Measurements from ENCODE around the gene SLC2A1.
"Not testable (repeated sequence)": the region's sequence is repeated elsewhere in the genome, so short reads cannot be mapped to it uniquely, and the experiment has no call there.

The SLC2A1 gene

GRCh38 chr1:42927920-42928505, 30.7 kb downstream of the SLC2A1 start:
- no peak for DNase-seq

GRCh38 chr1:42927274-42927841, 31.3 kb downstream of the SLC2A1 start:
- no peak for DNase-seq

GRCh38 chr1:42926879-42927242, 31.8 kb downstream of the SLC2A1 start:
- no peak for DNase-seq

- DNase-seq: no peak
Measured at GRCh38 chr1:42926235-42926878, 32.3 kb downstream of the SLC2A1 start.

- DNase-seq: no peak
Measured at GRCh38 chr1:42924851-42925760, 33.6 kb downstream of the SLC2A1 start.

GRCh38 chr1:42924082-42924850, 34.4 kb downstream of the SLC2A1 start:
- DNase-seq: peak; percentile 92

- no peak for DNase-seq
Measured at GRCh38 chr1:42923367-42924081, 35.1 kb downstream of the SLC2A1 start.

- DNase-seq: peak; percentile 83
Measured at GRCh38 chr1:42922687-42923366, 35.8 kb downstream of the SLC2A1 start.

- DNase-seq: no peak
Measured at GRCh38 chr1:42921769-42922168, 36.9 kb downstream of the SLC2A1 start.

GRCh38 chr1:42919651-42920050, 39.0 kb downstream of the SLC2A1 start:
- DNase-seq: not testable (repeated sequence)

GRCh38 chr1:42917241-42917495, 41.5 kb downstream of the SLC2A1 start:
- DNase-seq: no peak

- DNase-seq: no peak
Measured at GRCh38 chr1:42915456-42915855, 43.2 kb downstream of the SLC2A1 start.

GRCh38 chr1:42914092-42914627, 44.5 kb downstream of the SLC2A1 start:
- no peak for DNase-seq

- peak; percentile 85 for DNase-seq
Measured at GRCh38 chr1:42913426-42914091, 45.1 kb downstream of the SLC2A1 start.

- no peak for DNase-seq
Measured at GRCh38 chr1:42910985-42911384, 47.7 kb downstream of the SLC2A1 start.

- DNase-seq: no peak
Measured at GRCh38 chr1:42908046-42908445, 50.6 kb downstream of the SLC2A1 start.

- no peak for DNase-seq
Measured at GRCh38 chr1:42904434-42904833, 54.2 kb downstream of the SLC2A1 start.

- DNase-seq: not testable (repeated sequence)
Measured at GRCh38 chr1:42899960-42900359, 58.7 kb downstream of the SLC2A1 start.

- DNase-seq: no peak
Measured at GRCh38 chr1:42891465-42892138, 67.1 kb downstream of the SLC2A1 start.

GRCh38 chr1:42889264-42889663, 69.4 kb downstream of the SLC2A1 start:
- no peak for DNase-seq
